RWPE2 (cell line): ENCODE results near the gene C22orf42.

ENCODE experiments used
- ATAC-seq: fragments of 200-7000 bp; cut with Tn5 transposase; 3 replicates; pipeline ENCODE4 v1.9.1; 2021; ENCODE audit warnings: low read depth
- DNase-seq: peaks from one replicate; pipeline ENCODE4 v3.0.0-alpha.2; 2020; ENCODE audit warnings: low spot score
- H3K27ac ChIP-seq: fragments of 450-650 bp; 2 replicates; pipeline ENCODE4 v1.5.1; 2017; ENCODE audit warnings: mild to moderate bottlenecking; ENCODE audit not compliant: poor library complexity, severe bottlenecking
- H3K27me3 ChIP-seq: fragments of 250-450 bp; sonication (Bioruptor Pico); 2 replicates; pipeline ENCODE4 v1.5.1; 2021; ENCODE audit warnings: mild to moderate bottlenecking, moderate library complexity; ENCODE audit not compliant: insufficient read depth, poor library complexity, severe bottlenecking
- H3K36me3 ChIP-seq: fragments of 250-450 bp; sonication (Bioruptor Pico); 2 replicates; pipeline ENCODE4 v1.5.1; 2020; ENCODE audit warnings: low read depth, mild to moderate bottlenecking, moderate library complexity
- H3K4me1 ChIP-seq: fragments of 250-450 bp; sonication (Bioruptor Pico); 2 replicates; pipeline ENCODE4 v1.5.1; 2021; ENCODE audit warnings: mild to moderate bottlenecking, moderate library complexity; ENCODE audit not compliant: insufficient read depth, poor library complexity, severe bottlenecking
- H3K4me3 ChIP-seq: fragments of 250-450 bp; sonication (Bioruptor Pico); 2 replicates; pipeline ENCODE4 v1.5.1; 2021; ENCODE audit warnings: mild to moderate bottlenecking, moderate library complexity; ENCODE audit not compliant: severe bottlenecking
- H3K9me3 ChIP-seq: fragments of 250-450 bp; sonication (Bioruptor Pico); 2 replicates; pipeline ENCODE4 v1.5.1; 2021; ENCODE audit warnings: mild to moderate bottlenecking, moderate library complexity; ENCODE audit not compliant: severe bottlenecking
- CTCF ChIP-seq: fragments of 450-650 bp; IDR thresholded peaks from one replicate; pipeline ENCODE4 v1.5.1; 2017; ENCODE audit warnings: mild to moderate bottlenecking, moderate library complexity; ENCODE audit not compliant: poor library complexity, severe bottlenecking

C22orf42 gene

GRCh38 chr22:32123657-32124056 lies 35.4 kb downstream of the C22orf42 start:
- Histone ChIP-seq H3K27me3 (no peaks in the 10 kb centered on the region), H3K4me1 (no peaks in the 10 kb centered on the region), H3K4me3 (no peak overlapping the region), H3K36me3 (no peaks in the 10 kb centered on the region), H3K27ac (no peak overlapping the region), H3K9me3 (no peaks in the 10 kb centered on the region)
- ATAC-seq (peak; percentile 53; the same call in 2 of the 3 replicates), DNase-seq (no peak)
- peak; percentile 27 for TF ChIP-seq CTCF

- TF ChIP-seq CTCF = no peak
- H3K36me3 ChIP-seq = no peaks in the 10 kb centered on the region
Measured at GRCh38 chr22:32122899-32123298, 36.2 kb downstream of the C22orf42 start.

GRCh38 chr22:32120603-32121002 lies 38.5 kb downstream of the C22orf42 start:
- no peak overlapping the region for H3K4me3 ChIP-seq
- peaks cover 3% of the 10 kb centered on the region for H3K27me3 ChIP-seq
- no peak overlapping the region for H3K27ac ChIP-seq
- H3K9me3 ChIP-seq = no peaks in the 10 kb centered on the region
- ATAC-seq (no peak), DNase-seq (no peak)
- H3K36me3 ChIP-seq = no peaks in the 10 kb centered on the region
- H3K4me1 ChIP-seq = no peaks in the 10 kb centered on the region
- no peak for TF ChIP-seq CTCF

More at GRCh38 chr22:32122899-32123298, 36.2 kb downstream of the C22orf42 start:
- Histone ChIP-seq H3K27me3 (peaks cover 3% of the 10 kb centered on the region), H3K9me3 (no peaks in the 10 kb centered on the region), H3K4me3 (no peak overlapping the region), H3K27ac (no peak overlapping the region), H3K4me1 (no peaks in the 10 kb centered on the region)
- ATAC-seq = no peak
- no peak for DNase-seq

GRCh38 chr22:32119568-32120235 lies 39.4 kb downstream of the C22orf42 start:
- H3K27me3 ChIP-seq = peaks cover 3% of the 10 kb centered on the region
- DNase-seq (no peak), ATAC-seq (0 out of 3 replicates have a peak, but pooled peaks have one; percentile 29)
- no peak for TF ChIP-seq CTCF
- H3K27ac ChIP-seq = no peak overlapping the region
- no peaks in the 10 kb centered on the region for H3K4me1 ChIP-seq
- H3K9me3 ChIP-seq = no peaks in the 10 kb centered on the region
- no peak overlapping the region for H3K4me3 ChIP-seq
- no peaks in the 10 kb centered on the region for H3K36me3 ChIP-seq

GRCh38 chr22:32112380-32112779 lies 46.7 kb downstream of the C22orf42 start:
- no peak for ATAC-seq
- no peaks in the 10 kb centered on the region for H3K4me1 ChIP-seq
- no peaks in the 10 kb centered on the region for H3K36me3 ChIP-seq
- no peak for DNase-seq
- no peaks in the 10 kb centered on the region for H3K9me3 ChIP-seq
- no peak overlapping the region for H3K4me3 ChIP-seq
- H3K27me3 ChIP-seq = no peaks in the 10 kb centered on the region
- no peak overlapping the region for H3K27ac ChIP-seq
- TF ChIP-seq CTCF = no peak
